ENCODE results near the gene RBBP8.

DNA sequence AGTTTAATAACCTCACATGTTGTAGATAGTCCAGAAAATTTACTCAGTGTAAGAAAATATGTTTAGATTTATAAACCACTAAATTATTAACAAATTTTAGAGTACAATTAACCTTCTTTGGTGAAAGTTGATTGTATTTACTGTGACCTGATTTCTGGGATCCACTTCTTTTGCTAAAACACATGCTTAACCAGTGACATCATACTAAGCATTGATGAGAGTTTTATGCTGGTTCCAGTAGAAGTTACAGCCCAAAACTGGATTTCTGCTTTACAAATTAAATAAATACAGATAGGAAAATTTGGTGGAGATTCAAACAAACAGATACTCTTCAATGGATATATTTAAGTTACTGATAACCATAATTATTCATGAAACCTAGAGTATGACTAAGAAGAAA lies 40.9 kb downstream of the RBBP8 start:
- TF ChIP-seq, protein P1, sequence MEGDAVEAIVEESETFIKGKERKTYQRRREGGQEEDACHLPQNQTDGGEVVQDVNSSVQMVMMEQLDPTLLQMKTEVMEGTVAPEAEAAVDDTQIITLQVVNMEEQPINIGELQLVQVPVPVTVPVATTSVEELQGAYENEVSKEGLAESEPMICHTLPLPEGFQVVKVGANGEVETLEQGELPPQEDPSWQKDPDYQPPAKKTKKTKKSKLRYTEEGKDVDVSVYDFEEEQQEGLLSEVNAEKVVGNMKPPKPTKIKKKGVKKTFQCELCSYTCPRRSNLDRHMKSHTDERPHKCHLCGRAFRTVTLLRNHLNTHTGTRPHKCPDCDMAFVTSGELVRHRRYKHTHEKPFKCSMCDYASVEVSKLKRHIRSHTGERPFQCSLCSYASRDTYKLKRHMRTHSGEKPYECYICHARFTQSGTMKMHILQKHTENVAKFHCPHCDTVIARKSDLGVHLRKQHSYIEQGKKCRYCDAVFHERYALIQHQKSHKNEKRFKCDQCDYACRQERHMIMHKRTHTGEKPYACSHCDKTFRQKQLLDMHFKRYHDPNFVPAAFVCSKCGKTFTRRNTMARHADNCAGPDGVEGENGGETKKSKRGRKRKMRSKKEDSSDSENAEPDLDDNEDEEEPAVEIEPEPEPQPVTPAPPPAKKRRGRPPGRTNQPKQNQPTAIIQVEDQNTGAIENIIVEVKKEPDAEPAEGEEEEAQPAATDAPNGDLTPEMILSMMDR (conservative IDR thresholded peaks at IDR 0.05 in 1 of 2, IDR thresholded peaks at IDR 0.05 in 1 of 2; ENCODE audit: extremely low read depth in 1 of 2, insufficient read depth in 1 of 2, low read depth in 1 of 2, low read length in 2 of 2): no peak
- no peak for TF ChIP-seq EZH2 (IDR thresholded peaks at IDR 0.05; ENCODE audit: borderline replicate concordance, low read length)

Data from mammary epithelial cell (primary cell).